Parathyroid adenoma (tissue), 2 donors: Measurements from ENCODE around the gene THEM4.
A peak's percentile ranks its signal among the peaks of the same experiment; 100 is the strongest.

Experiments
- H2AFZ ChIP-seq: fragments of 300-600 bp; sonication (generic); one replicate; pipeline ENCODE4 v1.7.0; 2017; ENCODE audit warnings: antibody characterized with exemption, mild to moderate bottlenecking
- H3K27ac ChIP-seq: fragments of 300-600 bp; sonication (generic); one replicate; pipeline ENCODE4 v1.7.0; 2017
- H3K27me3 ChIP-seq: fragments of 300-600 bp; sonication (generic); one replicate; pipeline ENCODE4 v1.7.0; 2017; ENCODE audit warnings: low read length; ENCODE audit not compliant: control insufficient read depth, insufficient read depth
- H3K36me3 ChIP-seq: fragments of 300-600 bp; sonication (generic); one replicate; pipeline ENCODE4 v1.7.0; 2017; ENCODE audit warnings: low read length; ENCODE audit not compliant: control insufficient read depth, insufficient read depth
- H3K4me1 ChIP-seq: fragments of 300-600 bp; sonication (generic); one replicate; pipeline ENCODE4 v1.7.0; 2017; ENCODE audit warnings: control low read depth
- H3K4me2 ChIP-seq: fragments of 300-600 bp; sonication (generic); one replicate; pipeline ENCODE4 v1.7.0; 2017; ENCODE audit warnings: low read length
- H3K4me3 ChIP-seq: fragments of 300-600 bp; sonication (generic); one replicate; pipeline ENCODE4 v1.7.0; 2017; ENCODE audit warnings: low read depth, low read length
- H3K79me2 ChIP-seq: fragments of 300-600 bp; sonication (generic); one replicate; pipeline ENCODE4 v1.7.0; 2017; ENCODE audit warnings: control low read depth
- H3K9ac ChIP-seq: fragments of 300-600 bp; sonication (generic); one replicate; pipeline ENCODE4 v1.7.0; 2017; ENCODE audit warnings: mild to moderate bottlenecking
- H3K9me3 ChIP-seq: fragments of 300-600 bp; sonication (generic); one replicate; pipeline ENCODE4 v1.7.0; 2017; ENCODE audit warnings: low read length; ENCODE audit not compliant: control insufficient read depth
- TF ChIP-seq, protein P1 (sequence below): fragments of 300-600 bp; sonication (generic); IDR thresholded peaks from one replicate; pipeline ENCODE4 v1.7.0; 2017; ENCODE audit warnings: antibody characterized with exemption, mild to moderate bottlenecking
- donor health status: primary hyperparathyroidism.

Gene THEM4

DNA sequence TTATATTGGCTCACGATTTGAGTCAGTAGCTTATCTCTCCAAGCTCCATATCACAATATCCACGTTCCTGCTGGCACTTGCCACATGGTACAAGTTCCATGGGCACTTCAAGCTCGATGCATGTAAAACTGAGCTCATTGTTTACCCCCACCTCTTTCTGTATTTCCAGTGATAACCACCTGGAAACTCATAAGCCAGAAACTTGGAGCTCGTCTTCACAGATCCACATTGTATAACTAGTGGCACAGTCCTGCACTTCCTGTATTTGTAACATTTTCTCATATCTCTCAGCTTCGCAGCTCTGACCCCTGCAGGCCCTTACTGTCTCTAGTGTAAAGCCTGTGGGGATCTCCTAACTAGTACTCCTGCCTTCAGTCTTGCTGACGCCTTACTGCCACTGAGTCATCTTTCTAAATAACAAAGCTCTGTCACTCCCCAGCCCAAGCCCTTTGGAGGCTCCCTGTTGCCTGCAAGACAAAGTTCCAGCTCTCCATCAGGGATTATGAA, 63.2 kb downstream of the THEM4 start:
- Histone ChIP-seq H3K27me3 (no peaks in the 10 kb centered on the region), H3K4me1 (peaks cover 2% of the 10 kb centered on the region), H3K27ac (no peak overlapping the region), H3K4me3 (no peak overlapping the region), H3K9me3 (no peaks in the 10 kb centered on the region), H3K4me2 (no peak overlapping the region), H2AFZ (no peak overlapping the region), H3K79me2 (no peaks in the 10 kb centered on the region), H3K9ac (no peak overlapping the region), H3K36me3 (no peaks in the 10 kb centered on the region)
- TF ChIP-seq, protein P1, sequence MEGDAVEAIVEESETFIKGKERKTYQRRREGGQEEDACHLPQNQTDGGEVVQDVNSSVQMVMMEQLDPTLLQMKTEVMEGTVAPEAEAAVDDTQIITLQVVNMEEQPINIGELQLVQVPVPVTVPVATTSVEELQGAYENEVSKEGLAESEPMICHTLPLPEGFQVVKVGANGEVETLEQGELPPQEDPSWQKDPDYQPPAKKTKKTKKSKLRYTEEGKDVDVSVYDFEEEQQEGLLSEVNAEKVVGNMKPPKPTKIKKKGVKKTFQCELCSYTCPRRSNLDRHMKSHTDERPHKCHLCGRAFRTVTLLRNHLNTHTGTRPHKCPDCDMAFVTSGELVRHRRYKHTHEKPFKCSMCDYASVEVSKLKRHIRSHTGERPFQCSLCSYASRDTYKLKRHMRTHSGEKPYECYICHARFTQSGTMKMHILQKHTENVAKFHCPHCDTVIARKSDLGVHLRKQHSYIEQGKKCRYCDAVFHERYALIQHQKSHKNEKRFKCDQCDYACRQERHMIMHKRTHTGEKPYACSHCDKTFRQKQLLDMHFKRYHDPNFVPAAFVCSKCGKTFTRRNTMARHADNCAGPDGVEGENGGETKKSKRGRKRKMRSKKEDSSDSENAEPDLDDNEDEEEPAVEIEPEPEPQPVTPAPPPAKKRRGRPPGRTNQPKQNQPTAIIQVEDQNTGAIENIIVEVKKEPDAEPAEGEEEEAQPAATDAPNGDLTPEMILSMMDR, result no peak

- no peak overlapping the region for H3K4me2 ChIP-seq
- TF ChIP-seq, protein P1, result no peak
- no peaks in the 10 kb centered on the region for H3K79me2 ChIP-seq
- H3K9ac ChIP-seq, result no peak overlapping the region
- H3K27ac ChIP-seq, result no peak overlapping the region
- no peaks in the 10 kb centered on the region for H3K27me3 ChIP-seq
- no peak overlapping the region for H2AFZ ChIP-seq
- H3K4me3 ChIP-seq, result no peak overlapping the region
- no peaks in the 10 kb centered on the region for H3K36me3 ChIP-seq
- no peaks in the 10 kb centered on the region for H3K9me3 ChIP-seq
- no peaks in the 10 kb centered on the region for H3K4me1 ChIP-seq
Measured at GRCh38 chr1:151843398-151843797, 65.9 kb downstream of the THEM4 start.

DNA sequence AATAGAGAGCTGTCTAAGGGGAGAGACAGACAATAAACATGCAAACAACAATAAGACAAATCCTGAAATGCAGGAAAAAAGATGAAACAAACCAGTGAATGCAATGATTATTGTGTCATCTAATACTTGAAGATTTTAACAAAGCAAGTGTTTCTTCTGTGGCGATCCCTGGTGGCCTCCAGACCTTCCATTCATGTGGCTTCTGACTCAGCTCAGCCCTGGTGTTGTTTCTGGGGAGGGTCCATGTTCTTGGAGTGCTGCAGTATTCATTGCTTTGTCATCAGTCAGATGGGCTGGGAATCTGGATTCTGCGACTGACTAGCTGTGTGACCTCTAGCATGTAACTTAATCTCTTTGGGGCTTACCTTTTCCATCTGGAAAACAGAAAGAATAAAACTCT, 68.2 kb downstream of the THEM4 start:
- TF ChIP-seq, protein P1, result no peak
- H3K9me3 ChIP-seq, result no peaks in the 10 kb centered on the region
- H3K4me2 ChIP-seq, result no peak overlapping the region
- no peaks in the 10 kb centered on the region for H3K27me3 ChIP-seq
- H3K27ac ChIP-seq, result no peak overlapping the region
- no peak overlapping the region for H3K9ac ChIP-seq
- H2AFZ ChIP-seq, result no peak overlapping the region
- no peaks in the 10 kb centered on the region for H3K36me3 ChIP-seq
- no peak overlapping the region for H3K4me3 ChIP-seq
- H3K4me1 ChIP-seq, result peaks cover 2% of the 10 kb centered on the region
- H3K79me2 ChIP-seq, result no peaks in the 10 kb centered on the region

- TF ChIP-seq, protein P1, result no peak
- Histone ChIP-seq H3K4me2 (peak overlapping the region; percentile 82), H3K4me1 (peaks cover 7% of the 10 kb centered on the region), H3K9me3 (no peaks in the 10 kb centered on the region), H3K27ac (no peak overlapping the region), H3K4me3 (peak overlapping the region; percentile 56), H3K36me3 (no peaks in the 10 kb centered on the region), H3K79me2 (no peaks in the 10 kb centered on the region), H3K9ac (no peak overlapping the region), H3K27me3 (no peaks in the 10 kb centered on the region), H2AFZ (no peak overlapping the region)
Measured at GRCh38 chr1:151840421-151840820, 68.9 kb downstream of the THEM4 start.
